ENCODE data around the gene CEP112. TPM values are rescaled to one million over a fixed set of nuclear protein-coding genes. Genes with fewer than 3 reads are reported as not detected.

CEP112 gene
- total RNA-seq, 1 donor from 2014 or later, result 26.3 TPM

- peaks cover 11% of the 10 kb centered on the region for H3K4me1 Mint-ChIP-seq (ENCODE audit: unreplicated experiment)
- no peaks in the 10 kb centered on the region for H3K9me3 Mint-ChIP-seq (ENCODE audit: unreplicated experiment)
- no peak for TF ChIP-seq CTCF (IDR thresholded peaks at IDR 0.05; ENCODE audit: unreplicated experiment)
- H3K27me3 Mint-ChIP-seq (ENCODE audit: unreplicated experiment), result no peaks in the 10 kb centered on the region
- peaks cover 4% of the 10 kb centered on the region for H3K36me3 Mint-ChIP-seq (ENCODE audit: low read depth, unreplicated experiment)
- no peak for DNase-seq (ENCODE audit: low spot score)
- H3K27ac Mint-ChIP-seq (ENCODE audit: unreplicated experiment), result peak overlapping the region; percentile 28
- H3K4me3 Mint-ChIP-seq (ENCODE audit: unreplicated experiment), result no peak overlapping the region
Measured at GRCh38 chr17:66149562-66149961, 42.4 kb downstream of the CEP112 start.

- Mint-ChIP-seq H3K36me3 (ENCODE audit: low read depth, unreplicated experiment) (peaks cover 4% of the 10 kb centered on the region), H3K27me3 (ENCODE audit: unreplicated experiment) (no peaks in the 10 kb centered on the region), H3K4me3 (ENCODE audit: unreplicated experiment) (no peak overlapping the region), H3K4me1 (ENCODE audit: unreplicated experiment) (peaks cover 11% of the 10 kb centered on the region), H3K9me3 (ENCODE audit: unreplicated experiment) (no peaks in the 10 kb centered on the region), H3K27ac (ENCODE audit: unreplicated experiment) (no peak overlapping the region)
- no peak for DNase-seq (ENCODE audit: low spot score)
- no peak for TF ChIP-seq CTCF (IDR thresholded peaks at IDR 0.05; ENCODE audit: unreplicated experiment)
Measured at GRCh38 chr17:66146394-66146793, 45.5 kb downstream of the CEP112 start.

- H3K9me3 Mint-ChIP-seq (ENCODE audit: unreplicated experiment), result no peaks in the 10 kb centered on the region
- H3K27ac Mint-ChIP-seq (ENCODE audit: unreplicated experiment), result no peak overlapping the region
- TF ChIP-seq CTCF (IDR thresholded peaks at IDR 0.05; ENCODE audit: unreplicated experiment), result no peak
- H3K27me3 Mint-ChIP-seq (ENCODE audit: unreplicated experiment), result no peaks in the 10 kb centered on the region
- peaks cover 8% of the 10 kb centered on the region for H3K4me1 Mint-ChIP-seq (ENCODE audit: unreplicated experiment)
- H3K4me3 Mint-ChIP-seq (ENCODE audit: unreplicated experiment), result no peak overlapping the region
- H3K36me3 Mint-ChIP-seq (ENCODE audit: low read depth, unreplicated experiment), result peaks cover 4% of the 10 kb centered on the region
- no peak for DNase-seq (ENCODE audit: low spot score)
Measured at GRCh38 chr17:66143657-66144282, 48.2 kb downstream of the CEP112 start.

GRCh38 chr17:66142428-66142827, 49.5 kb downstream of the CEP112 start:
- no peak for DNase-seq (ENCODE audit: low spot score)
- H3K27ac Mint-ChIP-seq (ENCODE audit: unreplicated experiment), result no peak overlapping the region
- peaks cover 12% of the 10 kb centered on the region for H3K36me3 Mint-ChIP-seq (ENCODE audit: low read depth, unreplicated experiment)
- H3K9me3 Mint-ChIP-seq (ENCODE audit: unreplicated experiment), result no peaks in the 10 kb centered on the region
- H3K4me3 Mint-ChIP-seq (ENCODE audit: unreplicated experiment), result no peak overlapping the region
- TF ChIP-seq CTCF (IDR thresholded peaks at IDR 0.05; ENCODE audit: unreplicated experiment), result no peak
- peaks cover 14% of the 10 kb centered on the region for H3K4me1 Mint-ChIP-seq (ENCODE audit: unreplicated experiment)
- no peaks in the 10 kb centered on the region for H3K27me3 Mint-ChIP-seq (ENCODE audit: unreplicated experiment)

- peak overlapping the region; percentile 91 for H3K27ac Mint-ChIP-seq (ENCODE audit: unreplicated experiment)
- DNase-seq (ENCODE audit: low spot score), result peak; percentile 3
- H3K4me3 Mint-ChIP-seq (ENCODE audit: unreplicated experiment), result peak overlapping the region; percentile 40
- H3K9me3 Mint-ChIP-seq (ENCODE audit: unreplicated experiment), result no peaks in the 10 kb centered on the region
- no peak for TF ChIP-seq CTCF (IDR thresholded peaks at IDR 0.05; ENCODE audit: unreplicated experiment)
- H3K27me3 Mint-ChIP-seq (ENCODE audit: unreplicated experiment), result no peaks in the 10 kb centered on the region
- H3K4me1 Mint-ChIP-seq (ENCODE audit: unreplicated experiment), result peaks cover 26% of the 10 kb centered on the region
- H3K36me3 Mint-ChIP-seq (ENCODE audit: low read depth, unreplicated experiment), result peaks cover 35% of the 10 kb centered on the region
Measured at GRCh38 chr17:66138120-66138519, 53.8 kb downstream of the CEP112 start.
